Measurements from ENCODE around the gene USP6.

GRCh38 chr17:5068236-5068635, 47.6 kb upstream of the USP6 start:
- TF ChIP-seq CTCF (IDR thresholded peaks at IDR 0.05) (no peak), POLR2A (IDR thresholded peaks at IDR 0.05) (no peak)

All from right lobe of liver (tissue), 4 donors.